GM19397 (cell line): Measurements from ENCODE around the gene TMEM234.

Experiments
- ATAC-seq: cut with Tn5 transposase; IDR thresholded peaks from one replicate; pipeline ENCODE4 v1.9.1; 2021; ENCODE audit warnings: mild to moderate bottlenecking, moderate library complexity; ENCODE audit not compliant: unreplicated experiment

TMEM234 gene

DNA sequence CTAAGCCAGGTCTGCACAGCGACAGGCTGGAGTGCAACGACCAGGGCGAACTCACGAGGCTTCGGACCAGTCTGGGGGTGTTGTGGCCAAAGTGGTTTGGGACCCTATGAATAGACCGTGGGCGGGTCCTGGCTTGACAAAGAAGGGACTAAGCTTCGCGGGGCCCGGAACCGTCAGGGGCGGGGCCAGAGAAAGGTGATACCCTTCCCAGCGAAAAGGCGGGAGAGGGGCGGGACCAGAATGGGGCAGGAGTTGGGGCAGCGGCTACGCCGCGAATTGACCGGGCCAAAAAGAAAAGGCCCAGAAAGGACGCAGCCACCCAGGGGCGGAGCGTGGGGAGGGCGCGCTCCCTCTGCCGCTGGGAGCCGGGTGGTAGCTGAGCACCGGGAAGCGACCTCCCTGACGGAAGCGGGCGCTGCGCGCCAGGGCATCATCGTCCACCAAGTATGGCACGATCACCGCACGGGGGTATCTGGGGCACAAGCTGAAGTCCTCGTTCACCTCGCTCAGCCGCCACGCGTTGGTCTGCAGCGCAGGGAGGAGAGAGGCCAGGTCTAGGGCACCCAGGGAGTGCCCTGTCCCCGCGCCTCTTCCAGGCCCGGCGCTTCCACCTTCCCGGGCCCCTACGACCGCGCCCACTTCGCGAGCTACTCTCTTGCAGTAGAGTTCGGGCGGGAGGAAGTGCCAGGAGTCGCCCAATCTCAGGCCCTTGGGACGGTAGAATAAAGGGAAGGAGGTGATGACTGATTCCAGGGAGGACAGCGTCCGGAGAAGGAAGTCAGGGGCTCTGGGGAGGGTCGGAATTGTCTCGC is 18.2 kb upstream of the TMEM234 start:
- peak; percentile 57 for ATAC-seq

GRCh38 chr1:32239790-32240139 is 17.6 kb upstream of the TMEM234 start:
- no peak for ATAC-seq

DNA sequence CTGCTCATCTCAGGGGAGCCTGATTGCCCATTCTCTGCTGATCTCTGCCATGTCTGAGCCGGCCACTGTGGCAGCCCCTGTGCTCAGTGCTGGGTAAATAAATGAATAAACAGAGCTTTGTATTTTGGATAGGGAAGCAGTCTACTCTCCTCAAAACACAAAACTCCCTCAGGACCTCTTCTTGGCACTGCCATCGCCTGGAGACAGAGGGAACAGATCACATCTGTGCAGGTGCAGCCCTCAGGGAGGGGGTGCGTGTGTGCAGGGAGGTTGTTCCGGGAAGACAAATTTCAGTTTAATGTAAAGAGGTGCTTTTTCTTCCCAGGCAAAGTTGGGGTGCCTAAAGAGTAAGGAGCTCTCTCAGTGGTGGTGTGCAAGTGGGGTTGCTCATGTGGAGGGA is 17.2 kb upstream of the TMEM234 start:
- no peak for ATAC-seq

GRCh38 chr1:32234792-32235191 is 12.6 kb upstream of the TMEM234 start:
- no peak for ATAC-seq

DNA sequence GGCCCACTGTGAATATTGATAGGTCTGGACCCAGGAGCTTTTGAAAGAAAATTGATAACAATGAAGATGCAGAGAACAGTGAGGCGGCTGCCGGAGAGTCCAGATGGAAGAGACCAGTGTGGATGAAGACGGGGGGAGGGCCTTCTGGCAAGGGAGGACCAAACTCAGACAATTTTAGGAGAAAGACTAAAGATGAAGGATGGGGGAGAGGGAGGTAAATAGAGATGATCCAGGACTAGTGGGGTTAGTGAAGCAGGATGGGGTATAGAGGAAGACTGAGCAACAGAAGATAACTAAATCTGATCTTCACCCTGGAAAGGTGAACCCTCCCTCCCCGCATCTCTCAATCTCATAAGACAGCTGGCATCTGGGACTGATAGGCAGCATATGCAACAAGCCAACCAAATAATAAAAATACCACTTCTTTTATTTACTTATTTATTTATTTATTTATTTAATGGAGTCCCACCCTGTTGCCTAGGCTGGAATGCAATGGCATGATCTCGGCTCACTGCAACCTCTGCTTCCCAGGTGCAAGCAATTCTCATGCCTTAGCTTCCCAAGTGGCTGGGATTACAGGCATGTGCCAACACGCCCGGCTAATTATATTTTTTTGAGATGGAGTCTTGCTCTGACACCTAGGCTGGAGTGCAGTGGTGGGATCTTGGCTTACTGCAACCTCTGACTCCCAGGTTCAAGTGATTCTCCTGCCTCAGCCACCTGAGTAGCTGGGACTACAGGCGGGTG is 10.6 kb upstream of the TMEM234 start:
- no peak for ATAC-seq

DNA sequence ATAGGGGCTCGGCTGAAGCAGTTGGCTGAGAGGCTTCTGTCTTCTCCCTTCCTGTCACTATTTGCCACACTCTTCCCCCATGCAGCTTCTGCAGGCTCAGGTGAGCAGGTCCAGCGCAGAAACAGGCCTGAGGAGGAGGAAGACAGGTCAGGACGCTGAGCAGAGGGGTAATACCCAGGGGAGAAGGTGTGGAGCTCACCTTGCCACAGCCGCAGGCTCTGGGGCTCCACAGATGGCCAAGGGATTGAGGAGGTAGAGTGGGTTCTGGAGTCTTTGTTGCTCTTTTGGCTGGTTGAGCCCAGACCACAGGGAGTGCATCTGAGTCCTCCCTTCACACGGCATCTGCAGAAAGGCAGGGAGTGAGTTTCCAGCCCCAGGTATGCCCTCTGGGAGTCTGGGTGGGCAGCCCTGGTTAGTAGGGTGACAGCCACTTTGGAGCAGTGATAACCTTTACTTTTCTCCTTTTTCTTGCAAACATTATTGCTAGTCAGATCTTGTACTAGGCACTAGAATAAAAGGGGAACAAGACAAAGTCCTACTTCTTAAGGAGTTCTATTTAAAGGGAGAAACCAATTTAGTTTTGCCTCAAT is 9.8 kb upstream of the TMEM234 start:
- ATAC-seq, result no peak

DNA sequence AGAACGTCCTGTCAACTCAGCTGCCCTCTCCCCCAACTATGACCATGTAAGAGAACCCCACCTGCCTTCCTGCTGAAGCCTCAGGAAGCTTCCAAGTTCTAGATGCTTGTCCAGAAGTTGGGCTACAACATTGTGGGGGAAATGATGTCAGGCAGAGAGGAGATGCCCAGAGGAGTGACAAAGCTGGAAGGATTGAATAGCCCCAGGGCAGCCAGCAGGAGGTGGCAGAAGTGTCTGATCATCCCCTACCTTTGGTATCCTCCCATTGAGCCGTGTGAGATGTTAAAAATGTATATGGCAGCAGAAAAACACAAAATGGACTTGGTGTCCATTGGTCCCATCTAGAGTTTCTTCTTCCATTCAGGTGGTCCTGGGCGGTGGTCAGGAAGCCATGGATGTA is 6.6 kb upstream of the TMEM234 start:
- ATAC-seq, result no peak

GRCh38 chr1:32224285-32224684 is 2.1 kb upstream of the TMEM234 start:
- ATAC-seq, result no peak

DNA sequence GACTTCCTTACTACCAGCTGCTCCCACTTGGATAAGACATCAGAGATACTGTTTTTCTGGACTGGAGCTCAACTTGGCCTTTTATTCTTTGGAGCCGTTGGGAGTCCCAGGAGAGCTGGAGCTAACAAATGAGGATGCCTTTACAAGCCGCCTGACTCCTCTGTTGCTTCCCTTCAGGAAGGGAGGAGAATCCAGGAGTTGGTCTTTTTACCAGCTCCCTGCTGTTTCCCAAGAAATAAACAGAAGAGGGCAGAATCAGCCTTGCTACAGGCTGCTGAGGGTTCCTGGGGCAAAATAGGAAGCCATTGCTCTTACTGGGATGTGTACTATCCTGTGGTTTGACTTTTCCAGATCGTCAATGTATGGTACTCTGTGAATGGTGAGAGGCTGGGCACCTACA is 1.5 kb upstream of the TMEM234 start:
- ATAC-seq, result no peak

GRCh38 chr1:32221581-32221979 is 573 bp downstream of the TMEM234 start:
- ATAC-seq, result no peak

DNA sequence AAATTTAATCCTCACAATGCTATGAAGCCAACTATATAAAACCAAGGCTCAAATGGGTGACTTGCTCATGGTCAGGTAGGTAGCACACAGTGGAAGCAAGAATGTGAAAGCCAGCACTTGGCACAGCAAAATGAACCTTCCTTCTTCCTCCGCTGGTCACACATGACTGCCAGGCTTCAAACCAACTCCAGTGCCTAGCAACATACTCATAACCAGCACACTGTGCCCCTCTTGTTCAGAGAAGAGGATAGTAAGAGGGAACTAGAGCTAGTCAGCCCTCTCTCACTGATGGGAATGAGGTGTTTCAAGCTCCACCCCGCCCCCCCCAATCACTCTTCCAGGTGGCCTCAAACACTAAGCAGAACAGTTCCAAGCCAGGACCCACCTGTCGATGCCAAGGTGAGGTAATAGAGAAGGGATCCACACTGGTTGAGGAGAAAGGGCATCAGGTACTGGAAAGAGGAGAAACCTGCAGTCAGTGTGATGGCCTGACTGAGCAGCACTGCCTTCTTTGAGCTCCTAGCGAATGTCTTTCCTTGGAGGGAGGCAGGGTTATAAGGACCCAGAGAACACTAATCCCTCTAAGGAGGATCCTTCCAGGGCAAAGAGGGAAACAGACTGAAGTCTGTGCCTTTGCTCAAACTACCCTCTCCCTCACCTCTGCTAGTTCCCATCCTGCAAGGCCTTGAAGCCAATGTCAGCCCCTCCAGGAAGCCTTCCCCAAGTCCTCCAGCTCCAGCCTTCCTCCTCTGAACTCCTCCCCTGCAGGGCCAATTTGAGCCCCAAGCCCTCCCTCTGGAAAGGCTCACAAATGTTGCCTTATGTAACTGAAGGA is 1.2 kb downstream of the TMEM234 start:
- ATAC-seq, result no peak

DNA sequence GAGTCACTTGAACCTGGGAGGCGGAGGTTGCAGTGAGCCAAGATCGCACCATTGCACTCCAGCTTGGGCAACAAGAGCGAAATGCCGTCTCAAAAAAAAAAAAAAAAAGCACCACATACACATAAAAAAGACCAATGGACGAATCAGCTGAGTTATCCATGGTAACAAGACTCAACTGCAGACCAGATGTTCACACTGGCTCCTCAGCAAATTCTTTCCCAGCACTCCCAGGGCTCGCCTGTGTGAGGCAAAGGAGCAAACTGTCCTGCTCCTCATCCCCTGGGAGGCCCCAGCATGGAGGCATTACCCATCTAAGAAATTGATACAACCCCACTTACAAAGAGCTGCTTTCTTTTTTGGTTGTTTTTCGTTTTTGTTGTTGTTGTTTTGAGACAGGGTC is 3.1 kb downstream of the TMEM234 start:
- no peak for ATAC-seq

GRCh38 chr1:32216566-32216965 is 5.6 kb downstream of the TMEM234 start:
- no peak for ATAC-seq

- no peak for ATAC-seq
Observed at GRCh38 chr1:32215629-32216480, 6.3 kb downstream of the TMEM234 start.

DNA sequence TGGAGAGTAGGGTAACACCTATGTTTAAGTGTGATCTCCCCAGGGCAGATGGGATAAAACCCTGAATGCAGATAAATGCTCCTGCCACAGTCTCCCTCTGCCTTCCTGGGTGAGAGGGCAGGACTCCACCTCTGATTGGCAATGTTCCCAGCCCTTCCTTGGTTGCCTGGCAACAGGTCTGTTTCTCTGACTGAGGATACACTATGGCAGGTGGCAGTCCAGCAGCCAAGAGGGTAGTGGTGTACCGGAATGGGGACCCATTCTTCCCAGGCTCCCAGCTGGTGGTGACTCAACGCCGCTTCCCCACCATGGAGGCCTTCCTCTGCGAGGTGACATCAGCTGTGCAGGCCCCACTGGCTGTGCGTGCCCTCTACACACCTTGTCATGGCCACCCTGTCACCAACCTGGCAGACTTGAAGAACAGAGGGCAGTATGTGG is 13.2 kb downstream of the TMEM234 start, which contains the start of gene DCDC2B:
TSS of gene DCDC2B (plus strand) at position 199 of the 438 bp plus-strand sequence. CDS start at position 204, 5 bp downstream.
- ATAC-seq, result no peak

DNA sequence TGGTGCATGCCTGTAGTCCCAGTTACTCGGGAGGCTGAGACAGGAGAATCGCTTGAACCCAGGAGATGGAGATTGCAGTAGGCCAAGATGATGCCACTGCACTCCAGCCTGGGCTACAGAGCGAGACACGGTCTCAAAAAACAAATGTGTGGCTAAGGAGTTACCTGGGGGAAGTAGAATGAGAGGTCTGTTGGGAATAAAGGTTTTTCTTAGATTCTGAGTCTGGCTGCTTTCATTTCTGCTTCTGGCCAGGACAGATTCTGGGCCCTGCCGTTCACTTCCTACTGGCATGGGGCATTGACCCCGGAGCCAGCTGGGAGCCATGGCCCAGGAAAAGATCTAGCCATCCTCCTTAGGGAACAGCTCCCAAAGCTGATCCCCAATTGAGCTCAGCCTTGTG is 13.7 kb downstream of the TMEM234 start:
- ATAC-seq, result no peak

- ATAC-seq, result peak; percentile 46
Observed at GRCh38 chr1:32205401-32206370, 16.5 kb downstream of the TMEM234 start, which contains the start of gene IQCC. TSS of gene IQCC (plus strand) at chr1:32205671. CDS start at chr1:32205682, 11 bp downstream.

GRCh38 chr1:32204943-32205361 is 17.2 kb downstream of the TMEM234 start:
- no peak for ATAC-seq
